ENCODE results near the gene TLCD1. TPM values are rescaled to one million over a fixed set of nuclear protein-coding genes. Genes with fewer than 3 reads are reported as not detected.

Gene TLCD1
- total RNA-seq, 1 donor from 2014 or later, result 8.2 TPM

DNA sequence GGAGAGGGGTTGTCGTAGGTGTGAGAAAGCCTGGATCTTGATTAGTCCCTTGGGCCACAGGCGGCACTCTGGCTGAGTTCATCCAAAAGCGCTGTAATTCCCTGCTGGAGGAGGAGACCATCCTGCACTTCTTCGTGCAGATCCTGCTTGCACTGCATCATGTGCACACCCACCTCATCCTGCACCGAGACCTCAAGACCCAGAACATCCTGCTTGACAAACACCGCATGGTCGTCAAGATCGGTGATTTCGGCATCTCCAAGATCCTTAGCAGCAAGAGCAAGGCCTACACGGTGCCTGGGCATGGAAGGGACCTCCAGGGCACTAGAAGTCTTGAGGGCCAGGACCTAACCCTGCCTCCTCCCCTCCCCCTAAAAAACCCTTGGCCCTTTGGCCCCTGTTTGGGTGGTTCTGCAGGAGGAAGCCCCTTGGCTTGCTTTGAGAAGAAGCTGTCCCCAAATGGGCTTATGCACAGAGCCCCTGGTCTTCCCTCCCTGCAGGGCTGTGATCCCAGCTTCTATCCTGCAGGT, 8.7 kb upstream of the TLCD1 start:
- H3K36me3 Mint-ChIP-seq (ENCODE audit: unreplicated experiment), result peaks cover 4% of the 10 kb centered on the region
- no peak for DNase-seq

DNA sequence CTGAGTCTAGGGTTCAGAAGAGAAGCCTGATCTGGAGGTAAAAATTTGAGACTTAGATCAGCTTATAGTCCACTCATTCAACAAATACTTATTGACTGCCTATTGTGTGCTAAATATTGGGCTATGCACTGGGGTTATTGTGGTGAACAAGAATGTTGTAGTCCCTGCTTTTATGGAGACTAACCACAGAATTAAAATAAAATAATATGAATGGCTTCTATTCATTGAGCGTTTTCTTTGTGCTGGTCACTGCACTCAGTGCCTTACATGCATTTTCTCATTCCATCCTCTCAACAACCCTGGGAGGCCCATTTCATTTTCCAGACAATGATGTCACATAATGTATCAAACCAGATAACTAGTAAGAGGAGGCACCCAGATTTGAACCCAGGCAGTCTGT, 7.3 kb upstream of the TLCD1 start:
- Mint-ChIP-seq H3K9me3 (ENCODE audit: unreplicated experiment) (peaks cover 9% of the 10 kb centered on the region), H3K27ac (ENCODE audit: unreplicated experiment) (no peak overlapping the region)

More for the DNA sequence above, 8.7 kb upstream of the TLCD1 start:
- Mint-ChIP-seq H3K4me3 (ENCODE audit: unreplicated experiment) (no peak overlapping the region), H3K27ac (ENCODE audit: unreplicated experiment) (no peak overlapping the region), H3K9me3 (ENCODE audit: unreplicated experiment) (peaks cover 8% of the 10 kb centered on the region), H3K4me1 (ENCODE audit: low read depth, unreplicated experiment) (peaks cover 2% of the 10 kb centered on the region), H3K27me3 (ENCODE audit: unreplicated experiment) (peaks cover 1% of the 10 kb centered on the region)
- TF ChIP-seq, protein P1, sequence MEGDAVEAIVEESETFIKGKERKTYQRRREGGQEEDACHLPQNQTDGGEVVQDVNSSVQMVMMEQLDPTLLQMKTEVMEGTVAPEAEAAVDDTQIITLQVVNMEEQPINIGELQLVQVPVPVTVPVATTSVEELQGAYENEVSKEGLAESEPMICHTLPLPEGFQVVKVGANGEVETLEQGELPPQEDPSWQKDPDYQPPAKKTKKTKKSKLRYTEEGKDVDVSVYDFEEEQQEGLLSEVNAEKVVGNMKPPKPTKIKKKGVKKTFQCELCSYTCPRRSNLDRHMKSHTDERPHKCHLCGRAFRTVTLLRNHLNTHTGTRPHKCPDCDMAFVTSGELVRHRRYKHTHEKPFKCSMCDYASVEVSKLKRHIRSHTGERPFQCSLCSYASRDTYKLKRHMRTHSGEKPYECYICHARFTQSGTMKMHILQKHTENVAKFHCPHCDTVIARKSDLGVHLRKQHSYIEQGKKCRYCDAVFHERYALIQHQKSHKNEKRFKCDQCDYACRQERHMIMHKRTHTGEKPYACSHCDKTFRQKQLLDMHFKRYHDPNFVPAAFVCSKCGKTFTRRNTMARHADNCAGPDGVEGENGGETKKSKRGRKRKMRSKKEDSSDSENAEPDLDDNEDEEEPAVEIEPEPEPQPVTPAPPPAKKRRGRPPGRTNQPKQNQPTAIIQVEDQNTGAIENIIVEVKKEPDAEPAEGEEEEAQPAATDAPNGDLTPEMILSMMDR (IDR thresholded peaks at IDR 0.05; ENCODE audit: partially characterized antibody, unreplicated experiment), result no peak

DNA sequence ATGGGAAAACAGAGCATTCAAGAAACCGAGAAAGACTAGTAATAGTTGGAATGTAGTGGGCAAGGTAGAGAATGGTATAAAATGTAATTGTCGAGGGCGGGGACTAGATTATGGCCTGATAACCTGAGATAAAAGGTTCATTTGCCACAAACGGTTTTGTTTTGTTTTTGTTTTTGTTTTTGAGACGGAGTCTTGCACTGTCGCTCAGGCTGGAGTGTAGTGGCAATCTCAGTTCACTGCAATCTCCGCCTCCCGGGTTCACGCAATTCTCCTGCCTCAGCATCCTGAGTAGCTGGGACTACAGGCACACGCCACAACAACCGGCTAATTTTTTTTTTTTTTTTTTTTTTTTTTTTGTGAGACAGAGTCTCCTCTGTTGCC, 3.9 kb upstream of the TLCD1 start:
- TF ChIP-seq, protein P1 (IDR thresholded peaks at IDR 0.05; ENCODE audit: partially characterized antibody, unreplicated experiment), result no peak
- DNase-seq, result no peak
- Mint-ChIP-seq H3K4me3 (ENCODE audit: unreplicated experiment) (peak overlapping the region; percentile 8), H3K27me3 (ENCODE audit: unreplicated experiment) (peaks cover 16% of the 10 kb centered on the region), H3K9me3 (ENCODE audit: unreplicated experiment) (peaks cover 15% of the 10 kb centered on the region), H3K36me3 (ENCODE audit: unreplicated experiment) (peaks cover under 1% of the 10 kb centered on the region), H3K4me1 (ENCODE audit: low read depth, unreplicated experiment) (peaks cover 8% of the 10 kb centered on the region), H3K27ac (ENCODE audit: unreplicated experiment) (no peak overlapping the region)

More for the DNA sequence above, 7.3 kb upstream of the TLCD1 start:
- DNase-seq, result no peak
- peaks cover 2% of the 10 kb centered on the region for H3K4me1 Mint-ChIP-seq (ENCODE audit: low read depth, unreplicated experiment)
- peaks cover 2% of the 10 kb centered on the region for H3K27me3 Mint-ChIP-seq (ENCODE audit: unreplicated experiment)
- TF ChIP-seq, protein P1 (IDR thresholded peaks at IDR 0.05; ENCODE audit: partially characterized antibody, unreplicated experiment), result no peak
- H3K4me3 Mint-ChIP-seq (ENCODE audit: unreplicated experiment), result no peak overlapping the region
- peaks cover 4% of the 10 kb centered on the region for H3K36me3 Mint-ChIP-seq (ENCODE audit: unreplicated experiment)

DNA sequence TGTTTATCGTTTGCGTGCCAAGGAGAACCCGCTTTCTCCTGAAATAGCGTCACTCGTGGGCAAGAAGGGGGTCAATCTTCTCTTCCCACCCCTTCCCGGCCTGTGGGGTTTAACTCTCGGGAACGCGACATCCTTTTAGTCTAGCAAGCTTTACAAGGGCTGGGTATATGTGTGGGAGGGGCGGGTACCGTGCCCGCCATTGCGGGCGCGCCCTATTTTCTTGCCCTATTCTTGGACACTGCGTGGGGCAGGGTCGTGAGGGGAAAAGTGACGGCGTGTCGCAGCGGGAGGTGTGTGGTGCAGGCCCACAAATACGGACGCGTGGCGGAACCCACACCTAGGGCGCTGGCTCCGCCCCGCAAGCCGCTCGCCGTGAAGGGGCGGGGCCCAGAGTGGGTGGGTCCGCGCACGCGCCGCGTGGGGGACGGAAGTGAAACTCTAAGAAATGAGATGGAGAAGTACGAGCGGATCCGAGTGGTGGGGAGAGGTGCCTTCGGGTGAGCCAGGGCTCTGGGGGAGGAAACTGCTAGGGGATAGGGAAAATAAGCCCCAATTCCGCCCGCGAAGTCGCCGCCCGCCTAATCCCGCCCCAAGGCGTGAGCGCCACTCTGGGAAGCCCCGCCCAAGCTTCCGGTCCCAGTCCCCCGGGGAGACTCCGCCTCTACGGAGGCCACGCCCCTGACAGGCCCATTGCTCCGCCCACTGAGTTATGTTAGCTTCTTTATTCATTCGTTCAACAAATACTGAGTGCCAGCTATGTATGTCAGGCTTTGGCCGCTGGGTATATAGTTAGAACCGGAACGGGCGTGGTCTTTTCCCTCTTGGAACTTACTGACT, 2.5 kb upstream of the TLCD1 start, which contains the start of gene NEK8:
TSS of gene NEK8 (plus strand) at position 425 of the 837 bp plus-strand sequence. CDS start at position 451, 26 bp downstream.
- Mint-ChIP-seq H3K27me3 (ENCODE audit: unreplicated experiment) (peaks cover 19% of the 10 kb centered on the region), H3K36me3 (ENCODE audit: unreplicated experiment) (peaks cover 8% of the 10 kb centered on the region), H3K9me3 (ENCODE audit: unreplicated experiment) (peaks cover 19% of the 10 kb centered on the region), H3K4me1 (ENCODE audit: low read depth, unreplicated experiment) (peaks cover 11% of the 10 kb centered on the region), H3K27ac (ENCODE audit: unreplicated experiment) (peak within 1 kb of the TSS; percentile 76), H3K4me3 (ENCODE audit: unreplicated experiment) (peak within 1 kb of the TSS; percentile 92)
- TF ChIP-seq, protein P1 (IDR thresholded peaks at IDR 0.05; ENCODE audit: partially characterized antibody, unreplicated experiment), result no peak
- DNase-seq, result peak; percentile 95

Measured in glutamatergic neuron (in vitro differentiated cells).